IMR-90 (cell line): Measurements from ENCODE around the gene LIX1. TPM values are rescaled to one million over a fixed set of nuclear protein-coding genes. Genes with fewer than 3 reads are reported as not detected.

Experiments
- ATAC-seq: fragments of 200-7000 bp; cut with Tn5 transposase; 2 replicates; pipeline ENCODE4 v1.9.1; 2020; ENCODE audit warnings: low read depth, mild to moderate bottlenecking, moderate library complexity
- BruUV-seq: library from RNA; stranded (reverse); fragments of 400-500 nt; replicated peaks from 2 replicates; lab custom pipeline; 2021; lab: Mats Ljungman, UMichigan
- CTCF ChIA-PET: fragments of 300-600 bp; formaldehyde crosslinking; extraction: SDS; loops from one replicate; lab custom pipeline; 2021; ENCODE audit warnings: antibody characterized with exemption; lab: Yijun Ruan, JAX
- POLR2A ChIA-PET: fragments of 300-600 bp; sonication (Branson Sonifier 250); formaldehyde crosslinking; loops from one replicate; lab custom pipeline; 2022; ENCODE audit warnings: antibody characterized with exemption; ENCODE audit not compliant: unreplicated experiment; lab: Charles Lee
- DNase-seq: peaks from one replicate; pipeline ENCODE4 v3.0.0; 2013
- H2AFZ ChIP-seq: replicated peaks from 2 replicates; pipeline ENCODE3; 2013; ENCODE audit warnings: low read length, mild to moderate bottlenecking; ENCODE audit not compliant: poor library complexity
- H2AK5ac ChIP-seq: 2 replicates; pipeline ENCODE4 v1.6.1; 2013; ENCODE audit warnings: low read depth, low read length, inconsistent platforms
- H2AK9ac ChIP-seq: replicated peaks from 2 replicates; pipeline ENCODE3; 2013; ENCODE audit warnings: mild to moderate bottlenecking, low read depth, low read length, moderate library complexity; ENCODE audit not compliant: poor library complexity
- H2BK120ac ChIP-seq: 2 replicates; pipeline ENCODE4 v1.6.1; 2013; ENCODE audit warnings: low read depth, low read length, inconsistent platforms
- H2BK15ac ChIP-seq: 3 replicates; pipeline ENCODE4 v1.6.1; 2013; ENCODE audit warnings: low read depth, low read length, inconsistent platforms
- H2BK20ac ChIP-seq: 2 replicates; pipeline ENCODE4 v1.6.1; 2013; ENCODE audit warnings: low read depth, mild to moderate bottlenecking, inconsistent platforms, low read length, moderate library complexity
- H2BK5ac ChIP-seq: 2 replicates; pipeline ENCODE4 v1.6.1; 2013; ENCODE audit warnings: mild to moderate bottlenecking, low read depth, low read length, inconsistent platforms; ENCODE audit not compliant: poor library complexity, severe bottlenecking
- H3K14ac ChIP-seq: replicated peaks from 2 replicates; pipeline ENCODE4 v1.6.1; 2013; ENCODE audit warnings: low read depth, low read length, inconsistent platforms
- H3K18ac ChIP-seq: 2 replicates; pipeline ENCODE4 v1.6.1; 2013; ENCODE audit warnings: low read depth, low read length, control low read depth
- H3K23ac ChIP-seq: 2 replicates; pipeline ENCODE4 v1.6.1; 2013; ENCODE audit warnings: low read depth, low read length, inconsistent platforms
- H3K27ac ChIP-seq: 2 replicates; pipeline ENCODE4 v1.5.1; 2013; ENCODE audit warnings: mild to moderate bottlenecking, control low read depth, low read length; ENCODE audit not compliant: insufficient read depth
- H3K27me3 ChIP-seq: 2 replicates; pipeline ENCODE4 v1.6.1; 2013; ENCODE audit warnings: low read length; ENCODE audit not compliant: control insufficient read depth, insufficient read depth
- H3K36me3 ChIP-seq: 2 replicates; pipeline ENCODE4 v1.6.1; 2013; ENCODE audit warnings: low read length, mixed read lengths; ENCODE audit not compliant: control insufficient read depth, insufficient read depth
- H3K4ac ChIP-seq: 2 replicates; pipeline ENCODE4 v1.6.1; 2013; ENCODE audit warnings: low read depth, low read length, inconsistent platforms
- H3K4me1 ChIP-seq: 2 replicates; pipeline ENCODE4 v1.6.1; 2013; ENCODE audit warnings: low read length, mixed read lengths; ENCODE audit not compliant: control insufficient read depth, insufficient read depth
- H3K4me2 ChIP-seq: 2 replicates; pipeline ENCODE4 v1.6.1; 2013; ENCODE audit warnings: low read depth, mild to moderate bottlenecking, control low read depth, low read length, moderate library complexity
- H3K4me3 ChIP-seq: 2 replicates; pipeline ENCODE4 v1.5.1; 2013; ENCODE audit warnings: low read depth, mild to moderate bottlenecking, control low read depth, low read length, moderate library complexity; ENCODE audit not compliant: insufficient read depth
- H3K56ac ChIP-seq: 2 replicates; pipeline ENCODE4 v1.6.1; 2013; ENCODE audit warnings: low read length, inconsistent platforms; ENCODE audit not compliant: insufficient read depth; ENCODE audit errors: extremely low read depth
- H3K79me1 ChIP-seq, 2 experiments: 2 replicates each; pipeline ENCODE4 v1.6.1; 2013; ENCODE audit warnings: low read length in 2 of 2, inconsistent platforms in 1 of 2, low read depth in 1 of 2
- H3K9ac ChIP-seq: 2 replicates; pipeline ENCODE4 v1.6.1; 2013; ENCODE audit warnings: low read depth, low read length, control low read depth
- H3K9me1 ChIP-seq: 2 replicates; pipeline ENCODE4 v1.6.1; 2013; ENCODE audit warnings: low read length, inconsistent platforms; ENCODE audit not compliant: insufficient read depth
- H3K9me3 ChIP-seq: 2 replicates; pipeline ENCODE4 v1.6.1; 2013; ENCODE audit warnings: low read length; ENCODE audit not compliant: control insufficient read depth, insufficient read depth
- H4K20me1 ChIP-seq: 2 replicates; pipeline ENCODE4 v1.6.1; 2013; ENCODE audit warnings: low read length, inconsistent platforms; ENCODE audit not compliant: insufficient read depth
- H4K5ac ChIP-seq: 2 replicates; pipeline ENCODE4 v1.6.1; 2013; ENCODE audit warnings: mild to moderate bottlenecking, low read depth, low read length, control low read depth
- H4K8ac ChIP-seq, 2 experiments: 2 replicates each; pipeline ENCODE4 v1.6.1; 2013; ENCODE audit warnings: low read depth in 2 of 2, low read length in 2 of 2, control low read depth in 1 of 2, inconsistent platforms in 1 of 2
- H4K91ac ChIP-seq: 2 replicates; pipeline ENCODE4 v1.6.1; 2013; ENCODE audit warnings: low read depth, low read length, inconsistent platforms; ENCODE audit not compliant: insufficient read depth
- BHLHE40 ChIP-seq: fragments of 150-350 bp; IDR thresholded peaks from 2 replicates; pipeline ENCODE4 v1.6.1; 2016; ENCODE audit warnings: mild to moderate bottlenecking, low read depth, low read length
- CHD1 ChIP-seq: IDR thresholded peaks from 2 replicates; pipeline ENCODE4 v1.6.1; 2012; ENCODE audit warnings: low read depth, low read length, improper control_type of control experiment
- CTCF ChIP-seq: conservative IDR thresholded peaks from 2 replicates; pipeline ENCODE4 v1.5.1; 2012; ENCODE audit warnings: mild to moderate bottlenecking, low read depth, low read length, improper control_type of control experiment
- POLR2A ChIP-seq: IDR thresholded peaks from 2 replicates; pipeline ENCODE4 v1.6.1; 2012; ENCODE audit warnings: mild to moderate bottlenecking, low read depth, low read length
- SMC3 ChIP-seq: fragments of 150-350 bp; IDR thresholded peaks from 2 replicates; pipeline ENCODE4 v1.6.1; 2016; ENCODE audit warnings: low read depth, mild to moderate bottlenecking, antibody characterized with exemption, low read length, moderate library complexity
- USF2 ChIP-seq: fragments of 150-350 bp; IDR thresholded peaks from 2 replicates; pipeline ENCODE4 v1.6.1; 2017; ENCODE audit warnings: mild to moderate bottlenecking, antibody characterized with exemption, low read length, low read depth
- WGBS, 2 experiments: methylation state at CpG; one replicate each; pipeline versions ENCODE4 v1.1.5 to v1.1.7; 2013; ENCODE audit warnings: missing lambda C conversion rate in 2 of 2; ENCODE audit not compliant: insufficient read length in 1 of 2; ENCODE audit errors: extremely low coverage in 2 of 2; 5-methylcytosine and 5-hydroxymethylcytosine counted together
- dilution Hi-C: fragments of 300-500 bp; cut with HindIII; formaldehyde crosslinking; loops from one replicate; pipeline ENCODE4 v1.14.3; 2018; ENCODE audit warnings: low sequenced_read_pairs; ENCODE audit not compliant: unreplicated experiment
- in situ Hi-C: fragments of 300-500 bp; cut with MboI; formaldehyde crosslinking; loops from 3 replicates; pipeline ENCODE4 v1.14.3; 2019; ENCODE audit warnings: low sequenced_read_pairs, inconsistent platforms, mixed read lengths
- intact Hi-C: fragments of 100-400 bp; cut with micrococcal nuclease; formaldehyde crosslinking; loops from 2 replicates; pipeline ENCODE4 v1.10.0; 2022
- polyA plus RNA-seq, 3 experiments: library from polyadenylated mRNA; depleted of rRNA; stranded (reverse); fragments of >200 nt; gene quantifications; 2 replicates each; pipeline ENCODE4 v1.2.3, GENCODE V29; 2012; ENCODE audit warnings: low replicate concordance in 1 of 3
- total RNA-seq: library from RNA; depleted of rRNA; stranded (reverse); fragments of >200 nt; gene quantifications from 2 replicates; pipeline ENCODE4 v1.2.3, GENCODE V29; 2012

Gene LIX1
- total and polyA plus RNA-seq, 2 of the 4 experiments (the other 2 are of a cell fraction): not detected

GRCh38 chr5:97135868-97136267, 6.5 kb downstream of the LIX1 start:
- no peak overlapping the region for H2BK15ac ChIP-seq
- no TSS peak for BruUV-seq
- no peak overlapping the region for H4K5ac ChIP-seq
- H4K91ac ChIP-seq: no peak overlapping the region
- H2BK120ac ChIP-seq: no peak overlapping the region
- no peak overlapping the region for H2AK9ac ChIP-seq
- H2BK5ac ChIP-seq: no peak overlapping the region
- intact Hi-C loops (no loop called here), dilution Hi-C loops (no loop called here), in situ Hi-C loops (no loop called here)
- WGBS, 2 experiments: no CpG with 5 or more reads among the region's 4 CpGs
- no peak overlapping the region for H3K4me2 ChIP-seq
- ChIA-PET CTCF (interaction anchor here (0.6 kb wide), 2 partner anchors 19 to 1693 kb away, joined by 4 to 5 read pairs; no protein-coding TSS in a partner anchor), POLR2A (no interaction called here)
- no peak overlapping the region for H3K9ac ChIP-seq
- no peak overlapping the region for H3K27ac ChIP-seq
- H3K14ac ChIP-seq: no peak overlapping the region
- H2AK5ac ChIP-seq: no peak overlapping the region
- H3K4ac ChIP-seq: no peak overlapping the region
- ATAC-seq (no peak), DNase-seq (no peak)
- peaks cover 28% of the 10 kb centered on the region for H3K27me3 ChIP-seq
- no peaks in the 10 kb centered on the region for H3K9me1 ChIP-seq
- H3K56ac ChIP-seq: no peak overlapping the region
- no peaks in the 10 kb centered on the region for H3K36me3 ChIP-seq
- no peak overlapping the region for H3K18ac ChIP-seq
- TF ChIP-seq SMC3 (no peak), BHLHE40 (no peak), CHD1 (no peak), CTCF (no peak), POLR2A (no peak), USF2 (no peak)
- H4K8ac ChIP-seq: no peak overlapping the region
- no peaks in the 10 kb centered on the region for H4K20me1 ChIP-seq
- no peak overlapping the region for H3K23ac ChIP-seq
- no peaks in the 10 kb centered on the region for H3K79me1 ChIP-seq
- no peaks in the 10 kb centered on the region for H3K9me3 ChIP-seq
- no peak overlapping the region for H2BK20ac ChIP-seq
- H3K4me1 ChIP-seq: no peaks in the 10 kb centered on the region
- no peak overlapping the region for H2AFZ ChIP-seq
- no peak overlapping the region for H3K4me3 ChIP-seq
